HG03280 (cell line): ENCODE data around the gene CPLX1.
"Not testable (repeated sequence)": the region's sequence is repeated elsewhere in the genome, so short reads cannot be mapped to it uniquely, and the experiment has no call there.

Experiments used
- ATAC-seq: cut with Tn5 transposase; IDR thresholded peaks from one replicate; pipeline ENCODE4 v1.9.1; 2021; ENCODE audit warnings: mild to moderate bottlenecking, moderate library complexity; ENCODE audit not compliant: unreplicated experiment

CPLX1 gene

GRCh38 chr4:821631-822030, 4.3 kb downstream of the CPLX1 start:
- ATAC-seq = no peak

DNA sequence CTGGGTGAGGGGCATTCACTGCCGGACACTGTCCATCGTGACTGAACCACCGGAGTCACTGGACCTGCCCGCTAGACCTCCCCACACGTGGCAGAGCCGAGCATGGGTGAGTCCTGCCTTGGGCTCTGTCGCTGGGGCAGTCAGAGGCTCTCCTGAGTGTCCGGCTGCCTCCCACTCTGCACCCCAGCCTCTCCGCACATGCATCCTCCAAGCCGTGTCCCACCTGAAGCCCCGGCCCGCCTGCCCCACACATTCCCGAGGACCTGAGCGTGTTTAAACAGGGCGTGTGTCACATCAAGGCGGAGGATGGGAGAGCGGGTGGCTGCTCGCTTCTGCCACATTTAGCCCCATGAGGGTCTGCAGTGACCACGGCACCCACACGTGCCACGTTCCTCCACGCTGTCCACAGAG, 4.7 kb downstream of the CPLX1 start:
- no peak for ATAC-seq

- no peak for ATAC-seq
These were observed 5.4 kb downstream of the CPLX1 start for GRCh38 chr4:820230-821172.

DNA sequence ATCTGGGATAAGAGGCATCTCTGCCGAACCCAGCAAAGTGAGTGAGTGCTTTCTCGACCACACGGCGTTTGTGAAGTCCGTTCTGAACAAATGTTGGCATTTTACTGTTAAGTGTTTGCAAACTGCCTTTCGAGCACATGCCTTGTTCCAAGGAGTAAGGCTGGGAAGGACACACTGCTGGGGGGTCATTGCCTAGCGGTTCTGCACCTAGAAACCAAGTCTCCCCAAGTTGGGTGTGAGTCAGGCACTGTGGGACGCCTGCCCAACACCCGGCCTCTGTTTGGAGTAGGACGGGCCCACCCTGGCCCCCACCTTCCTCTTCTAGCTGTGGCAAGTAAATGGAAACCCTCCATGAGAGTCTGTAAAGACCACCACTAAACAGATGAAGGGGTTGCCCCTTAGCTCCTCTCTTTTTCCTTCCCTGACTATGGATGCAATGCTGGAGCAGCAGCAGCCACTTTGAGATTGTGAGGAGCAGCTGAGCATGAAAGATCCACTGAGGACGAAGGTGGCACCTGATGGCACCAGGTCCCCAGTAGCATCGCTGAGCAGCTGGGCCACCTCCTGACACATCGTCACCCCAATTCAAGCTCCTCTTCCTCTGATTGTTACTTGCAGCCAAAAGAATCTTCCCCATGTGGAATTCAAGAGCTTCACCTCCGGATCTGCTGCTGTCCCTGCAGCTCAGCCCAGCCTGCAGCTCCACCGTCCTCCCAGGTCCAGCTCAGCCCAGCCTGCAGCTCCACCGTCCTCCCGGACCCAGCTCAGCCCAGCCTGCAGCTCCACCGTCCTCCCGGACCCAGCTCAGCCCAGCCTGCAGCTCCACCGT, 6.3 kb downstream of the CPLX1 start:
- ATAC-seq = no peak

GRCh38 chr4:818106-818921, 7.6 kb downstream of the CPLX1 start:
- no peak for ATAC-seq

DNA sequence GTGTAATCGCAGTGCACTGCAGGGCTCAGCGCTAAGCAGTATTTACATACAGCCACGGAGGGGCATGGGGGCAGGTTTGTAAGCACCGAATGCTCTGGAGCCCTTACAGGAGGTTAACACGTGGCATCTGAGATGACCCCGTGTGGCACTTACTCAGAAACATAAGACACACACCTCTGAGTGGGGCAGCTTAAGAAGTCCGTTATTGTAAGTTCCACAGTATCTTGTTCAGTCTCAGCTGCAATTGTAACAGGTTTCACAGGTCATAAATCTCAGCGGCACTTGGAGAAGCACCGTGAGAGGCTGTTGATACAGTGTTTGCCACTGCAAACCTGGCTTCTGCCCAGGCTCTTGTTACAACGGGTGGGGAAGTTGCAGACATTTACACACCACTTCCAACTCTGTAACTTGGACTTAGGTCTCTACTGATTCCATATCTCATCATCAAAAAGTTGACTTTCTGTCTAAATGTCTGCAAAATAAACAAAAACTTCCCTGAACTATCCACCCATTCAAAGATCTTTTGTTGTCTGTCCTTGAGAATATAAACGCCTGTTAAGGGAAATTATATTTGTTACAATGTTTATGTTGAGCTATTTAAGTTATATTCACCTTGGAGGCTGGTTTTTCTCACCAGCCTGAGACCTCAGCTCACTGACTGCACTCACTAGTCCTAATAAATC, 10.3 kb downstream of the CPLX1 start:
- ATAC-seq = no peak

GRCh38 chr4:814312-814850, 11.5 kb downstream of the CPLX1 start:
- no peak for ATAC-seq

GRCh38 chr4:813900-814299, 12.0 kb downstream of the CPLX1 start:
- ATAC-seq = no peak

GRCh38 chr4:808860-809570, 16.9 kb downstream of the CPLX1 start:
- ATAC-seq = no peak

- no peak for ATAC-seq
These were observed 18.1 kb downstream of the CPLX1 start for GRCh38 chr4:807792-808191.

DNA sequence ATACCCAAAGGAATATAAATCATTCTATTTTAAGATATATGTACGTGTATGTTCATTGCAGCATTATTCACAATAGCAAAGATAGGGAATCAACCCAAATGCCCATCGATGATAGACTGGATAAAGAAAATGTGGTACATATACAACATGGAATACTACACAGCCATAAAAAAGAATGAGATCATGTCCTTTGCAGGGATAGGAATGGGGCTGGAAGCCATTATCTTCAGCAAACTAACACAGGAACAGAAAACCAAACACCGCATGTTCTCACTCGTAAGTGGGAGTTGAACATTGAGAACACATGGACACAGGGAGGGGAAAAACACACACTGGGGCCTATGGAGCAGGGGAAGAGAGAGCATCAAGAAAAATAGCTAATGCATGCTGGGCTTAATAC, 18.9 kb downstream of the CPLX1 start:
- not testable (repeated sequence) for ATAC-seq

GRCh38 chr4:804804-805203, 21.1 kb downstream of the CPLX1 start:
- ATAC-seq = no peak

GRCh38 chr4:803884-804283, 22.0 kb downstream of the CPLX1 start:
- no peak for ATAC-seq

GRCh38 chr4:801436-802124, 24.3 kb downstream of the CPLX1 start:
- no peak for ATAC-seq

GRCh38 chr4:797066-797465, 28.9 kb downstream of the CPLX1 start:
- ATAC-seq = no peak

DNA sequence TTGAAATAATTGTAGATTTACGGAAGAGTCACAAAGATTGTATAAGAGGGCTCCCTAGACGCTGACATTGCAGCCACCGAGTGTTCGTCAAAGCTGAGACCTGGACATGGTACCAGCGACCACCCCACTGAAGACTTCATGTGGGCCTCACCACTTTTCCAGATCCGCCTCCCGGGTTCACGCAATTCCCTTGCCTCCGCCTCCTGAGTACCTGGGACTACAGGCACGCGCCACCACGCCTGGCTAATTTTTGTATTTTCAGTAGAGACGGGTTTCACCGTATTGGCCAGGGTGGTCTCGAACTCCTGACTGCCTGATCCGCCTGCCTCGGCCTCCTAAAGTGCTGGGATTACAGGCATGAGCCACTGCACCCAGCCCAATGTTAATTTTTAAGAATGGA, 29.7 kb downstream of the CPLX1 start:
- no peak for ATAC-seq

- ATAC-seq = no peak
These were observed 30.2 kb downstream of the CPLX1 start for GRCh38 chr4:795726-796119.

DNA sequence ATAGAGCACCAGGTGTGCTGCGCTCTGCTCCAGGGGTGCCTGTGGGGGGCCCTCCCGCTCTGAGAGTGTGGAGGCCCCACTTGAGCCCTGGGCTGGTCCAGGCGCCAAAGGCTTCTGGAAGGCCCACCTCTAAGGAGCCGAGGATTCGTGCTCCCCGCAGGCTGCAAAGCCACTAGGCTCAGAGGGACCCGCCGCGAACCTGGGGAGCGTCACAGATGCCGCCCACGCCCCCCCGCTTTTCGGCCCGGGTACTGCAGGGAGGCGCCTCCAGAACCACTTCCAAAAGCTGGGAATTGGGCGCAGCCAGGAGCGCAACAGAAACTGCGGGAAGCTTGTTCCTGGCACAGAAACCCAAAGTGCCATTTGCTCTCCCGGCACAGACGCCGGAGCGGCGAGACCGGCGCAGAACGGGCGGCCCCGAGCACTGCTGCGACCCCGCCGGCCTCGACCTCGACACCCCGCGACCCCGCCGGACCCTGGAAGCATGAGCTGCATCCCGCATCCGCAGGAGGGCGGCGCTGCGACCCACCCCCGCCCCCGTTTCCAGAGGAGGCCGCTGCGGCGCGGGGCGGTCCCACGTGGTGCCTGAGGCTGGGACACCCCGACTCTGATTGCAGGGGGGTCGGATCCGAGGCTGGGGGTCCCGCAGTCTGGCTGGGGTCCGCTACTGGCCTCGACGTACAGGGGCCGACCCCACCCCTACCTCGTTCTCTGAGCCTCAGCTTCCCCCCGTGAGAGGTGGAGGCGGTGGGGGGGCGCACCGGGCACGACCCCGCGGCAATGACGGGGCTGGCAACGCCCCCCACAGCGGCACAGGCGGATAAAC, 30.8 kb downstream of the CPLX1 start:
- no peak for ATAC-seq
